GM23338 (cell line): ENCODE measurements around the gene FOXN1. TPM values are rescaled to one million over a fixed set of nuclear protein-coding genes. Genes with fewer than 3 reads are reported as not detected.

Experiments used
- ATAC-seq: fragments of 200-7000 bp; cut with Tn5 transposase; 3 replicates; pipeline ENCODE4 v1.9.1; 2020
- DNase-seq: peaks from one replicate; pipeline ENCODE4 v3.0.0-alpha.2; 2015; ENCODE audit warnings: low spot score
- H2AFZ ChIP-seq: fragments of 200-600 bp; sonication (generic); 2 replicates; pipeline ENCODE4 v1.8.0; 2016; ENCODE audit warnings: antibody characterized with exemption, mild to moderate bottlenecking, moderate library complexity
- H3F3A ChIP-seq: fragments of 200-600 bp; sonication (generic); replicated peaks from 2 replicates; pipeline ENCODE4 v1.8.0; 2017; ENCODE audit warnings: antibody characterized with exemption, mixed run types, low read depth
- H3K27ac ChIP-seq: fragments of 200-600 bp; sonication (generic); 2 replicates; pipeline ENCODE4 v1.6.1; 2016; ENCODE audit warnings: low read depth
- H3K27me3 ChIP-seq: fragments of 200-600 bp; sonication (generic); 2 replicates; pipeline ENCODE4 v1.8.0; 2016; ENCODE audit warnings: mild to moderate bottlenecking, mixed run types, moderate library complexity; ENCODE audit not compliant: insufficient read depth
- H3K36me3 ChIP-seq: fragments of 200-600 bp; sonication (generic); 2 replicates; pipeline ENCODE4 v1.8.0; 2016; ENCODE audit warnings: mild to moderate bottlenecking; ENCODE audit not compliant: insufficient read depth
- H3K4me1 ChIP-seq: fragments of 200-600 bp; sonication (generic); 2 replicates; pipeline ENCODE4 v1.8.0; 2016; ENCODE audit warnings: mild to moderate bottlenecking, moderate library complexity; ENCODE audit not compliant: insufficient read depth
- H3K4me2 ChIP-seq: fragments of 200-600 bp; sonication (generic); 2 replicates; pipeline ENCODE4 v1.7.1; 2017; ENCODE audit warnings: mixed run types
- H3K4me3 ChIP-seq: fragments of 200-600 bp; sonication (generic); 2 replicates; pipeline ENCODE4 v1.6.1; 2016; ENCODE audit warnings: mixed run types
- H3K79me2 ChIP-seq: fragments of 200-600 bp; sonication (generic); replicated peaks from 2 replicates; pipeline ENCODE4 v1.8.0; 2017; ENCODE audit warnings: mild to moderate bottlenecking; ENCODE audit not compliant: insufficient read depth
- H3K9me2 ChIP-seq: fragments of 200-600 bp; sonication (generic); 2 replicates; pipeline ENCODE4 v1.8.0; 2017; ENCODE audit not compliant: insufficient read depth
- H4K20me1 ChIP-seq: fragments of 200-600 bp; sonication (generic); replicated peaks from 2 replicates; pipeline ENCODE4 v1.8.0; 2017; ENCODE audit warnings: mild to moderate bottlenecking; ENCODE audit not compliant: insufficient read depth
- H3K27ac Mint-ChIP-seq: 2 replicates; pipeline ENCODE4 v1.8.0; 2020; ENCODE audit warnings: inconsistent platforms, mild to moderate bottlenecking, moderate library complexity, mixed read lengths
- H3K27me3 Mint-ChIP-seq: 3 replicates; pipeline ENCODE4 v1.8.0; 2022; ENCODE audit warnings: low read depth, mild to moderate bottlenecking, moderate library complexity, mixed read lengths, inconsistent platforms; ENCODE audit not compliant: insufficient read depth, poor library complexity
- H3K36me3 Mint-ChIP-seq: 3 replicates; pipeline ENCODE4 v1.8.0; 2021; ENCODE audit warnings: low read depth, mild to moderate bottlenecking, inconsistent platforms, moderate library complexity, mixed read lengths
- H3K4me1 Mint-ChIP-seq: 3 replicates; pipeline ENCODE4 v1.8.0; 2020; ENCODE audit warnings: mild to moderate bottlenecking, inconsistent platforms, mixed read lengths
- H3K4me3 Mint-ChIP-seq: 3 replicates; pipeline ENCODE4 v1.8.0; 2021; ENCODE audit warnings: moderate library complexity, mild to moderate bottlenecking, inconsistent platforms, mixed read lengths
- H3K9me3 Mint-ChIP-seq: 3 replicates; pipeline ENCODE4 v1.8.0; 2020; ENCODE audit warnings: moderate library complexity, mild to moderate bottlenecking, inconsistent platforms, mixed read lengths
- CREB1 ChIP-seq: fragments of 250-450 bp; sonication (Bioruptor Pico); IDR thresholded peaks from 2 replicates; pipeline ENCODE4 v1.5.0; 2020; ENCODE audit warnings: low read depth, mild to moderate bottlenecking, moderate library complexity
- CTCF ChIP-seq, 2 experiments: fragments of 200-600 bp in 1 of 2; sonication (generic) in 1 of 2; conservative IDR thresholded peaks; 2 replicates each; pipeline versions ENCODE4 v1.5.1 to v1.6.1; 2016 to 2017; ENCODE audit warnings: antibody characterized with exemption in 2 of 2, low read depth in 2 of 2, mild to moderate bottlenecking in 2 of 2, moderate library complexity in 1 of 2
- EZH2phosphoT487 ChIP-seq: fragments of 200-600 bp; sonication (generic); IDR thresholded peaks from one replicate; pipeline ENCODE4 v1.8.1; 2018; ENCODE audit warnings: antibody characterized with exemption; ENCODE audit not compliant: unreplicated experiment
- JUNB ChIP-seq: IDR thresholded peaks from one replicate; pipeline ENCODE4 v1.6.1; 2016; ENCODE audit warnings: antibody characterized with exemption; ENCODE audit not compliant: unreplicated experiment
- POLR2AphosphoS5 ChIP-seq: IDR thresholded peaks from 2 replicates; pipeline ENCODE4 v1.6.1; 2016; ENCODE audit warnings: antibody characterized with exemption, low read depth
- STAT1 ChIP-seq: IDR thresholded peaks from one replicate; pipeline ENCODE4 v1.6.1; 2016; ENCODE audit warnings: antibody characterized with exemption; ENCODE audit not compliant: unreplicated experiment
- ZNF114 ChIP-seq: fragments of 250-450 bp; sonication (Bioruptor Pico); IDR thresholded peaks from 2 replicates; pipeline ENCODE4 v1.5.0; 2020; ENCODE audit warnings: mild to moderate bottlenecking, moderate library complexity
- ZNF331 ChIP-seq: fragments of 250-450 bp; sonication (Bioruptor Pico); IDR thresholded peaks from 2 replicates; pipeline ENCODE4 v1.5.0; 2020; ENCODE audit warnings: low read depth, mild to moderate bottlenecking, moderate library complexity
- polyA plus RNA-seq: library from polyadenylated mRNA; unstranded; fragments of >200 nt; fragmentation: Nextera tagmentation; extraction: Ambion mirVana; gene quantifications from 2 replicates; pipeline ENCODE4 v1.2.1, GENCODE V29; 2016
- total RNA-seq: library from RNA; depleted of rRNA; stranded (reverse); fragments of >200 nt; shearing (Covaris generic); gene quantifications from 2 replicates; pipeline ENCODE4 v1.2.3, GENCODE V29; 2014
- TF ChIP-seq, protein P1 (sequence below): IDR thresholded peaks from one replicate; pipeline ENCODE4 v1.6.1; 2018; ENCODE audit warnings: antibody characterized with exemption; ENCODE audit not compliant: unreplicated experiment
- TF ChIP-seq, protein P2 (sequence below): IDR thresholded peaks from 2 replicates; pipeline ENCODE4 v1.6.1; 2016; ENCODE audit warnings: antibody characterized with exemption
- TF ChIP-seq, protein P3 (sequence below): fragments of 250-450 bp; sonication (Bioruptor Pico); IDR thresholded peaks from 2 replicates; pipeline ENCODE4 v1.5.0; 2020; ENCODE audit warnings: mild to moderate bottlenecking, moderate library complexity

Gene FOXN1
- total and polyA plus RNA-seq, 2 experiments from 2014 or later, result not detected

DNA sequence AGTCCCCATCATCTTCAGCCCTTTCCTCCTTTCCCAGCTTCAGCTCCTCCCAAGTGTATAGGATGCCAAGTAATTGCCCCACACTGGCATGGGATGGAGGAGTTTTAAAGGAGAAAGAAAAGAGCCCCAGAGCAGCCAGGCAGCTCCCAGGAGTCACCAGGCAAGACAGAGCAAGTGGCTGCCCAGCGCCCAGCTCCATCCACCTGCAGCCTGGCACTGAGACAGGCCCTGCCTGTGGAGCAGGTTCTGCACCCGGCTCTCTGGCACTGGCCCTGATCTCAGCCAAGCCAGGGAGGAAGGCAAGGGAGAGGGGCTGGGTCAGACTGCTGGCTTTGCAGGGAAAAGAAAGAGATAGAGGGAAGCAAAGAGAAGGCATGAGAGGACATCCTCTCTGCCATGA is 21.7 kb downstream of the FOXN1 start:
- no peaks in the 10 kb centered on the region; the same call in 2 of the 3 replicates for H3K36me3 Mint-ChIP-seq
- H3K4me3 Mint-ChIP-seq, result no peak overlapping the region
- no peaks in the 10 kb centered on the region; the same call in 2 of the 3 replicates for H3K9me3 Mint-ChIP-seq
- no peak overlapping the region for H3K4me2 ChIP-seq
- H4K20me1 ChIP-seq, result no peaks in the 10 kb centered on the region
- H3K79me2 ChIP-seq, result no peaks in the 10 kb centered on the region
- no peaks in the 10 kb centered on the region for H3K4me1 ChIP-seq
- TF ChIP-seq CREB1 (CRISPR knock-in tag) (no peak), JUNB (no peak), CTCF (conservative IDR thresholded peaks at IDR 0.05; ENCODE audit: low read depth in 2 of 2) (no peak), ZNF331 (CRISPR knock-in tag) (no peak), POLR2AphosphoS5 (no peak), ZNF114 (no peak), STAT1 (no peak), EZH2phosphoT487 (no peak)
- TF ChIP-seq, protein P1, sequence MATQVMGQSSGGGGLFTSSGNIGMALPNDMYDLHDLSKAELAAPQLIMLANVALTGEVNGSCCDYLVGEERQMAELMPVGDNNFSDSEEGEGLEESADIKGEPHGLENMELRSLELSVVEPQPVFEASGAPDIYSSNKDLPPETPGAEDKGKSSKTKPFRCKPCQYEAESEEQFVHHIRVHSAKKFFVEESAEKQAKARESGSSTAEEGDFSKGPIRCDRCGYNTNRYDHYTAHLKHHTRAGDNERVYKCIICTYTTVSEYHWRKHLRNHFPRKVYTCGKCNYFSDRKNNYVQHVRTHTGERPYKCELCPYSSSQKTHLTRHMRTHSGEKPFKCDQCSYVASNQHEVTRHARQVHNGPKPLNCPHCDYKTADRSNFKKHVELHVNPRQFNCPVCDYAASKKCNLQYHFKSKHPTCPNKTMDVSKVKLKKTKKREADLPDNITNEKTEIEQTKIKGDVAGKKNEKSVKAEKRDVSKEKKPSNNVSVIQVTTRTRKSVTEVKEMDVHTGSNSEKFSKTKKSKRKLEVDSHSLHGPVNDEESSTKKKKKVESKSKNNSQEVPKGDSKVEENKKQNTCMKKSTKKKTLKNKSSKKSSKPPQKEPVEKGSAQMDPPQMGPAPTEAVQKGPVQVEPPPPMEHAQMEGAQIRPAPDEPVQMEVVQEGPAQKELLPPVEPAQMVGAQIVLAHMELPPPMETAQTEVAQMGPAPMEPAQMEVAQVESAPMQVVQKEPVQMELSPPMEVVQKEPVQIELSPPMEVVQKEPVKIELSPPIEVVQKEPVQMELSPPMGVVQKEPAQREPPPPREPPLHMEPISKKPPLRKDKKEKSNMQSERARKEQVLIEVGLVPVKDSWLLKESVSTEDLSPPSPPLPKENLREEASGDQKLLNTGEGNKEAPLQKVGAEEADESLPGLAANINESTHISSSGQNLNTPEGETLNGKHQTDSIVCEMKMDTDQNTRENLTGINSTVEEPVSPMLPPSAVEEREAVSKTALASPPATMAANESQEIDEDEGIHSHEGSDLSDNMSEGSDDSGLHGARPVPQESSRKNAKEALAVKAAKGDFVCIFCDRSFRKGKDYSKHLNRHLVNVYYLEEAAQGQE, result no peak
- TF ChIP-seq, protein P2, sequence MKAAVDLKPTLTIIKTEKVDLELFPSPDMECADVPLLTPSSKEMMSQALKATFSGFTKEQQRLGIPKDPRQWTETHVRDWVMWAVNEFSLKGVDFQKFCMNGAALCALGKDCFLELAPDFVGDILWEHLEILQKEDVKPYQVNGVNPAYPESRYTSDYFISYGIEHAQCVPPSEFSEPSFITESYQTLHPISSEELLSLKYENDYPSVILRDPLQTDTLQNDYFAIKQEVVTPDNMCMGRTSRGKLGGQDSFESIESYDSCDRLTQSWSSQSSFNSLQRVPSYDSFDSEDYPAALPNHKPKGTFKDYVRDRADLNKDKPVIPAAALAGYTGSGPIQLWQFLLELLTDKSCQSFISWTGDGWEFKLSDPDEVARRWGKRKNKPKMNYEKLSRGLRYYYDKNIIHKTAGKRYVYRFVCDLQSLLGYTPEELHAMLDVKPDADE, result no peak
- TF ChIP-seq, protein P3, sequence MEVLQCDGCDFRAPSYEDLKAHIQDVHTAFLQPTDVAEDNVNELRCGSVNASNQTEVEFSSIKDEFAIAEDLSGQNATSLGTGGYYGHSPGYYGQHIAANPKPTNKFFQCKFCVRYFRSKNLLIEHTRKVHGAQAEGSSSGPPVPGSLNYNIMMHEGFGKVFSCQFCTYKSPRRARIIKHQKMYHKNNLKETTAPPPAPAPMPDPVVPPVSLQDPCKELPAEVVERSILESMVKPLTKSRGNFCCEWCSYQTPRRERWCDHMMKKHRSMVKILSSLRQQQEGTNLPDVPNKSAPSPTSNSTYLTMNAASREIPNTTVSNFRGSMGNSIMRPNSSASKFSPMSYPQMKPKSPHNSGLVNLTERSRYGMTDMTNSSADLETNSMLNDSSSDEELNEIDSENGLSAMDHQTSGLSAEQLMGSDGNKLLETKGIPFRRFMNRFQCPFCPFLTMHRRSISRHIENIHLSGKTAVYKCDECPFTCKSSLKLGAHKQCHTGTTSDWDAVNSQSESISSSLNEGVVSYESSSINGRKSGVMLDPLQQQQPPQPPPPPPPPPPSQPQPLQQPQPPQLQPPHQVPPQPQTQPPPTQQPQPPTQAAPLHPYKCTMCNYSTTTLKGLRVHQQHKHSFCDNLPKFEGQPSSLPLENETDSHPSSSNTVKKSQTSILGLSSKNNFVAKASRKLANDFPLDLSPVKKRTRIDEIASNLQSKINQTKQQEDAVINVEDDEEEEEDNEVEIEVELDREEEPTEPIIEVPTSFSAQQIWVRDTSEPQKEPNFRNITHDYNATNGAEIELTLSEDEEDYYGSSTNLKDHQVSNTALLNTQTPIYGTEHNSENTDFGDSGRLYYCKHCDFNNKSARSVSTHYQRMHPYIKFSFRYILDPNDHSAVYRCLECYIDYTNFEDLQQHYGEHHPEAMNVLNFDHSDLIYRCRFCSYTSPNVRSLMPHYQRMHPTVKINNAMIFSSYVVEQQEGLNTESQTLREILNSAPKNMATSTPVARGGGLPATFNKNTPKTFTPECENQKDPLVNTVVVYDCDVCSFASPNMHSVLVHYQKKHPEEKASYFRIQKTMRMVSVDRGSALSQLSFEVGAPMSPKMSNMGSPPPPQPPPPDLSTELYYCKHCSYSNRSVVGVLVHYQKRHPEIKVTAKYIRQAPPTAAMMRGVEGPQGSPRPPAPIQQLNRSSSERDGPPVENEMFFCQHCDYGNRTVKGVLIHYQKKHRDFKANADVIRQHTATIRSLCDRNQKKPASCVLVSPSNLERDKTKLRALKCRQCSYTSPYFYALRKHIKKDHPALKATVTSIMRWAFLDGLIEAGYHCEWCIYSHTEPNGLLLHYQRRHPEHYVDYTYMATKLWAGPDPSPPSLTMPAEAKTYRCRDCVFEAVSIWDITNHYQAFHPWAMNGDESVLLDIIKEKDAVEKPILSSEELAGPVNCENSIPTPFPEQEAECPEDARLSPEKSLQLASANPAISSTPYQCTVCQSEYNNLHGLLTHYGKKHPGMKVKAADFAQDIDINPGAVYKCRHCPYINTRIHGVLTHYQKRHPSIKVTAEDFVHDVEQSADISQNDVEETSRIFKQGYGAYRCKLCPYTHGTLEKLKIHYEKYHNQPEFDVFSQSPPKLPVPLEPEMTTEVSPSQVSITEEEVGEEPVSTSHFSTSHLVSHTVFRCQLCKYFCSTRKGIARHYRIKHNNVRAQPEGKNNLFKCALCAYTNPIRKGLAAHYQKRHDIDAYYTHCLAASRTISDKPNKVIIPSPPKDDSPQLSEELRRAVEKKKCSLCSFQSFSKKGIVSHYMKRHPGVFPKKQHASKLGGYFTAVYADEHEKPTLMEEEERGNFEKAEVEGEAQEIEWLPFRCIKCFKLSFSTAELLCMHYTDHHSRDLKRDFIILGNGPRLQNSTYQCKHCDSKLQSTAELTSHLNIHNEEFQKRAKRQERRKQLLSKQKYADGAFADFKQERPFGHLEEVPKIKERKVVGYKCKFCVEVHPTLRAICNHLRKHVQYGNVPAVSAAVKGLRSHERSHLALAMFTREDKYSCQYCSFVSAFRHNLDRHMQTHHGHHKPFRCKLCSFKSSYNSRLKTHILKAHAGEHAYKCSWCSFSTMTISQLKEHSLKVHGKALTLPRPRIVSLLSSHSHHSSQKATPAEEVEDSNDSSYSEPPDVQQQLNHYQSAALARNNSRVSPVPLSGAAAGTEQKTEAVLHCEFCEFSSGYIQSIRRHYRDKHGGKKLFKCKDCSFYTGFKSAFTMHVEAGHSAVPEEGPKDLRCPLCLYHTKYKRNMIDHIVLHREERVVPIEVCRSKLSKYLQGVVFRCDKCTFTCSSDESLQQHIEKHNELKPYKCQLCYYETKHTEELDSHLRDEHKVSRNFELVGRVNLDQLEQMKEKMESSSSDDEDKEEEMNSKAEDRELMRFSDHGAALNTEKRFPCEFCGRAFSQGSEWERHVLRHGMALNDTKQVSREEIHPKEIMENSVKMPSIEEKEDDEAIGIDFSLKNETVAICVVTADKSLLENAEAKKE, result no peak
- H3K4me1 Mint-ChIP-seq, result 0 out of 3 replicates have a peak, but pooled peaks cover under 1% of the 10 kb centered on the region
- no peak for ATAC-seq
- no peak for DNase-seq
- no peak overlapping the region for H2AFZ ChIP-seq
- no peaks in the 10 kb centered on the region for H3K36me3 ChIP-seq
- no peaks in the 10 kb centered on the region for H3K9me2 ChIP-seq
- no peaks in the 10 kb centered on the region for H3F3A ChIP-seq
- H3K4me3 ChIP-seq, result no peak overlapping the region
- H3K27ac ChIP-seq, result no peak overlapping the region
- H3K27me3 ChIP-seq, result no peaks in the 10 kb centered on the region
- no peak overlapping the region for H3K27ac Mint-ChIP-seq
- H3K27me3 Mint-ChIP-seq, result peaks cover 18% of the 10 kb centered on the region
